ENCODE data around the gene DERA.

The DERA gene

GRCh38 chr12:16075887-16076286, 164.8 kb downstream of the DERA start:
- TF ChIP-seq, protein P1, sequence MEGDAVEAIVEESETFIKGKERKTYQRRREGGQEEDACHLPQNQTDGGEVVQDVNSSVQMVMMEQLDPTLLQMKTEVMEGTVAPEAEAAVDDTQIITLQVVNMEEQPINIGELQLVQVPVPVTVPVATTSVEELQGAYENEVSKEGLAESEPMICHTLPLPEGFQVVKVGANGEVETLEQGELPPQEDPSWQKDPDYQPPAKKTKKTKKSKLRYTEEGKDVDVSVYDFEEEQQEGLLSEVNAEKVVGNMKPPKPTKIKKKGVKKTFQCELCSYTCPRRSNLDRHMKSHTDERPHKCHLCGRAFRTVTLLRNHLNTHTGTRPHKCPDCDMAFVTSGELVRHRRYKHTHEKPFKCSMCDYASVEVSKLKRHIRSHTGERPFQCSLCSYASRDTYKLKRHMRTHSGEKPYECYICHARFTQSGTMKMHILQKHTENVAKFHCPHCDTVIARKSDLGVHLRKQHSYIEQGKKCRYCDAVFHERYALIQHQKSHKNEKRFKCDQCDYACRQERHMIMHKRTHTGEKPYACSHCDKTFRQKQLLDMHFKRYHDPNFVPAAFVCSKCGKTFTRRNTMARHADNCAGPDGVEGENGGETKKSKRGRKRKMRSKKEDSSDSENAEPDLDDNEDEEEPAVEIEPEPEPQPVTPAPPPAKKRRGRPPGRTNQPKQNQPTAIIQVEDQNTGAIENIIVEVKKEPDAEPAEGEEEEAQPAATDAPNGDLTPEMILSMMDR (IDR thresholded peaks at IDR 0.05; ENCODE audit: extremely low read depth, missing control alignments), result no peak
- no peak for DNase-seq (ENCODE audit: low spot score)

DNA sequence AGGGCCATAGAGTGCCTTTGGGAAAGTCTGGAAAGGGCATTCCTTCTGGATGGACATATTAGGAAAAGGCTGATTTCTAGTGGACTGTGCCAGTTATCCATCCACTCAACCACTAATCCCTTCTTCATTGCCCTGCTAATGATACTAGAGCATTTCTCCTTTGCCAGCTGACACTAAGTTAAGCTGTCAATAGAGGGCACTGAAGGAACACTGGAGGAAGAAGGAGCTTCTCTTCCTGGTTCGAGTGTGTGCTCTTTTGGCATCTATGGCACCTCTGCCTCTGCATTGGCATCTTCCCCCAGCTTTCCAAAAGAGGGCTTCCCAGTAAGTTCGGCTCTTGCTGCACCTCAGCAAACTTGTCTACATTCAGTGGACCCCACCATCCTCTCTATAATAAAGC, 165.4 kb downstream of the DERA start:
- TF ChIP-seq, protein P1 (IDR thresholded peaks at IDR 0.05; ENCODE audit: extremely low read depth, missing control alignments), result peak; percentile 45

DNA sequence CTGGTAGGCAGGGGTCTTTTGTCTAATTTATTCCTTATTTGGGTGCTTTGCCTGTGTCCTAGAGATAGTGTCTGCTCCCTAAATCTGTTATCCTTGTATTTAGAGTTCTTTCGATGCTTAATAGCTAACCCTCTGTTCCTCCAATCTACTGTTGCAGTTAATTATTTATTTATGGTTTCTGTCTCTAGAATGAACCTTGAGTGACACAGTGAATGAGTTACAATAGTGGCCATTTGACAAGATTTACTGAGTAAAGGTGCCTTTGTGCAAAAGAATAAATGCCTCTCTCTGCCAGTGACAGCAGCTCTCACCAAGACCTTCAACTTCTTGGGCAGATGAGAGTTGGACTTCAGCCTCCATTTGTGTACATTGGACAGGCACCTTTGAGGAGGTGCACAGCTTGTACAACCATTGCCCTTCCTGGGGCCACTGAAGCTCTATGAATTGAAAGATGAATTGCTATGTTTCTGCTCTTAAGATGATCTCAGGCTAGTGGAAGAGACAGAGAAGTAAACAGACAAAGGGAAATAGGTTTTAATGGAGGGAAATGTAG, 165.9 kb downstream of the DERA start:
- TF ChIP-seq, protein P1 (IDR thresholded peaks at IDR 0.05; ENCODE audit: extremely low read depth, missing control alignments), result no peak
- no peak for DNase-seq (ENCODE audit: low spot score)

More for the DNA sequence above, 165.4 kb downstream of the DERA start:
- DNase-seq (ENCODE audit: low spot score), result peak; percentile 39

DNA sequence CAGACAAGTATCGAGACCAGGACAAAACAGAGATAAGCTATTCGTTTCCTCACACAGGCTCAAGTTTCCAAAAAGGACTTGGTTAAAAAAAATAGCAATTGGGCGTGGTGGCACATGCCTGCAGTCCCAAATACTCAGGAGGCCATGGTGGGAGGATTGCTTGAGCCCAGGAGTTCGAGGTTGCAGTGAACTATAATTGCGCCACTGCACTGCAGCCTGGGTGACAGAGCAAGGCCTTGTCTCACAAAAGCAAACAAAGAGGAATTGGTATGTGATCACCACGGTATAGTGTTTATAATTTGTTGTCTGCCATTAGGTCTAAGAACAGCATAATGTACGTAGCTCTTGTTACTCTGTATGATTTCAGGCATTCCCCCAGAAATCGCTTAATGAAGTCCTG, 175.3 kb downstream of the DERA start:
- no peak for DNase-seq (ENCODE audit: low spot score)
- TF ChIP-seq, protein P1 (IDR thresholded peaks at IDR 0.05; ENCODE audit: extremely low read depth, missing control alignments), result no peak

- TF ChIP-seq, protein P1 (IDR thresholded peaks at IDR 0.05; ENCODE audit: extremely low read depth, missing control alignments), result no peak
- no peak for DNase-seq (ENCODE audit: low spot score)
Observed at GRCh38 chr12:16086942-16087341, 175.8 kb downstream of the DERA start.
